ENCODE data around the gene PRKCI. TPM values are rescaled to one million over a fixed set of nuclear protein-coding genes. Genes with fewer than 3 reads are reported as not detected.

Gene PRKCI
- total RNA-seq, 1 experiment from 2014 or later, result 43.7 TPM

- no peak for DNase-seq (ENCODE audit: low read depth, low spot score)
- in situ Hi-C loops (cut with HindIII; ENCODE audit: low pct_unique_long_range_greater_than_20kb, low sequenced_read_pairs), result no loop called here
These were observed 108.9 kb downstream of the PRKCI start for GRCh38 chr3:170331143-170331542.

GRCh38 chr3:170337420-170337819 is 115.2 kb downstream of the PRKCI start:
- intact Hi-C loops (cut with micrococcal nuclease; ENCODE audit: unreplicated experiment), result no loop called here
- H3K27ac ChIP-seq (ENCODE audit: low read length), result no peak overlapping the region
- ChIA-PET CTCF (no interaction called here), POLR2A (no interaction called here)
- H3K4me1 ChIP-seq (ENCODE audit: control insufficient read depth, insufficient read depth, low read length), result peaks cover 9% of the 10 kb centered on the region
- H3K27me3 ChIP-seq (ENCODE audit: control insufficient read depth, insufficient read depth, low read length), result no peaks in the 10 kb centered on the region
- H3K4me3 ChIP-seq (ENCODE audit: low read depth in 2 of 2, low read length in 2 of 2), result no peak overlapping the region
- DNase-seq (ENCODE audit: low read depth, low spot score) (no peak), ATAC-seq (no peak)
- in situ Hi-C loops (cut with HindIII; ENCODE audit: low pct_unique_long_range_greater_than_20kb, low sequenced_read_pairs), result no loop called here
- H3K9me3 ChIP-seq (ENCODE audit: control insufficient read depth, insufficient read depth, low read depth, low read length), result peaks cover 15% of the 10 kb centered on the region; the same call in 1 of the 2 replicates
- H3K36me3 ChIP-seq (ENCODE audit: control insufficient read depth, insufficient read depth, low read length), result no peaks in the 10 kb centered on the region
- BruUV-seq (replicated peaks), result no TSS peak
- TF ChIP-seq POLR2AphosphoS5 (IDR thresholded peaks at IDR 0.05; ENCODE audit: low read depth, low read length) (no peak), TCF7L2 (IDR thresholded peaks at IDR 0.05; ENCODE audit: low read depth, low read length) (no peak), SIN3A (IDR thresholded peaks at IDR 0.05; ENCODE audit: borderline replicate concordance, insufficient read depth, low read depth, low read length) (no peak), CTCF (IDR thresholded peaks at IDR 0.05) (no peak), REST (IDR thresholded peaks at IDR 0.05; ENCODE audit: insufficient read depth in 1 of 2, low read depth in 2 of 2, low read length in 1 of 2) (no peak)

More at GRCh38 chr3:170331143-170331542, 108.9 kb downstream of the PRKCI start:
- Histone ChIP-seq H3K36me3 (ENCODE audit: control insufficient read depth, insufficient read depth, low read length) (no peaks in the 10 kb centered on the region), H3K9me3 (ENCODE audit: control insufficient read depth, insufficient read depth, low read depth, low read length) (peaks cover 7% of the 10 kb centered on the region; the same call in 1 of the 2 replicates), H3K27me3 (ENCODE audit: control insufficient read depth, insufficient read depth, low read length) (no peaks in the 10 kb centered on the region), H3K4me3 (ENCODE audit: low read depth in 2 of 2, low read length in 2 of 2) (no peak overlapping the region), H3K27ac (ENCODE audit: low read length) (no peak overlapping the region), H3K4me1 (ENCODE audit: control insufficient read depth, insufficient read depth, low read length) (peaks cover 6% of the 10 kb centered on the region; the same call in 1 of the 2 replicates)
- peak; percentile 74 for ATAC-seq
- TF ChIP-seq SIN3A (IDR thresholded peaks at IDR 0.05; ENCODE audit: borderline replicate concordance, insufficient read depth, low read depth, low read length), result no peak
- TF ChIP-seq REST (IDR thresholded peaks at IDR 0.05; ENCODE audit: insufficient read depth in 1 of 2, low read depth in 2 of 2, low read length in 1 of 2), result no peak
- no peak for TF ChIP-seq TCF7L2 (IDR thresholded peaks at IDR 0.05; ENCODE audit: low read depth, low read length)
- no peak for TF ChIP-seq POLR2AphosphoS5 (IDR thresholded peaks at IDR 0.05; ENCODE audit: low read depth, low read length)
- TF ChIP-seq CTCF (IDR thresholded peaks at IDR 0.05), result no peak
- CTCF ChIA-PET, result no interaction called here
- BruUV-seq (replicated peaks), result no TSS peak
- intact Hi-C loops (cut with micrococcal nuclease; ENCODE audit: unreplicated experiment), result no loop called here
- POLR2A ChIA-PET, result no interaction called here
